SU-DHL-6 (cell line): Measurements from ENCODE around the gene CGA.

ENCODE experiments used
- H2AFZ ChIP-seq: fragments of 200-600 bp; sonication (generic); 2 replicates; pipeline ENCODE4 v1.6.1; 2014; ENCODE audit warnings: low read depth, mild to moderate bottlenecking, moderate library complexity, mixed read lengths, antibody characterized with exemption, low read length; ENCODE audit not compliant: severe bottlenecking
- H3F3A ChIP-seq: fragments of 200-600 bp; shearing (Covaris generic); 2 replicates; pipeline ENCODE4 v1.6.0; 2016; ENCODE audit warnings: antibody characterized with exemption, mild to moderate bottlenecking; ENCODE audit not compliant: insufficient read depth
- H3K27ac ChIP-seq: fragments of 200-600 bp; sonication (generic); 2 replicates; pipeline ENCODE4 v1.5.1; 2016; ENCODE audit warnings: low read depth, mild to moderate bottlenecking, low read length, moderate library complexity, mixed read lengths
- H3K27me3 ChIP-seq: fragments of 200-600 bp; sonication (generic), shearing (Covaris generic); 2 replicates; pipeline ENCODE4 v1.6.0; 2014; ENCODE audit warnings: mild to moderate bottlenecking, low read length
- H3K36me3 ChIP-seq: fragments of 200-600 bp; sonication (generic); 2 replicates; pipeline ENCODE4 v1.6.1; 2014; ENCODE audit warnings: mild to moderate bottlenecking, low read length, mixed read lengths
- H3K4me2 ChIP-seq: fragments of 300-600, 200-600 bp; shearing (Covaris generic), sonication (generic); 2 replicates; pipeline ENCODE4 v1.6.0; 2014; ENCODE audit warnings: low read length, low read depth, mild to moderate bottlenecking; ENCODE audit not compliant: poor library complexity, severe bottlenecking
- H3K4me3 ChIP-seq: fragments of 200-600 bp; sonication (generic); 2 replicates; pipeline ENCODE4 v1.5.1; 2014; ENCODE audit warnings: antibody characterized with exemption, low read length, mild to moderate bottlenecking, mixed read lengths; ENCODE audit not compliant: insufficient read depth, poor library complexity, severe bottlenecking
- H3K79me2 ChIP-seq: fragments of 200-600 bp; sonication (generic); 2 replicates; pipeline ENCODE4 v1.6.1; 2014; ENCODE audit warnings: mild to moderate bottlenecking, low read length, moderate library complexity; ENCODE audit not compliant: insufficient read depth
- H3K9ac ChIP-seq: fragments of 200-600 bp; sonication (generic); 2 replicates; pipeline ENCODE4 v1.7.0; 2014; ENCODE audit warnings: mild to moderate bottlenecking, low read length
- H3K9me2 ChIP-seq: fragments of 200-600 bp; sonication (generic); replicated peaks from 2 replicates; pipeline ENCODE4 v1.6.1; 2014; ENCODE audit warnings: low read length; ENCODE audit not compliant: insufficient read depth
- H3K9me3 ChIP-seq: fragments of 200-600 bp; sonication (generic); 2 replicates; pipeline ENCODE4 v1.6.1; 2014; ENCODE audit warnings: low read length, mixed read lengths; ENCODE audit not compliant: insufficient read depth
- H4K20me1 ChIP-seq: fragments of 200-600 bp; sonication (generic); 2 replicates; pipeline ENCODE4 v1.6.1; 2014; ENCODE audit warnings: low read depth, mild to moderate bottlenecking, antibody characterized with exemption, low read length, moderate library complexity, mixed read lengths
- CTCF ChIP-seq: fragments of 200-600 bp; sonication (generic); IDR thresholded peaks from one replicate; pipeline ENCODE4 v1.5.1; 2017; ENCODE audit warnings: antibody characterized with exemption, mild to moderate bottlenecking, low read length, moderate library complexity; ENCODE audit not compliant: insufficient read depth, poor library complexity, severe bottlenecking
- EZH2phosphoT487 ChIP-seq: fragments of 200-600 bp; sonication (generic), shearing (Covaris generic); conservative IDR thresholded peaks from 2 replicates; pipeline ENCODE4 v1.6.1; 2018; ENCODE audit warnings: mild to moderate bottlenecking, antibody characterized with exemption, low read length, moderate library complexity, mixed read lengths

Gene CGA

GRCh38 chr6:87100216-87100615 is 5.3 kb upstream of the CGA start:
- Histone ChIP-seq H3K4me3 (no peak overlapping the region), H4K20me1 (no peaks in the 10 kb centered on the region), H3K4me2 (no peak overlapping the region), H3K9me3 (no peaks in the 10 kb centered on the region), H3K79me2 (no peaks in the 10 kb centered on the region), H3K36me3 (no peaks in the 10 kb centered on the region), H3K9ac (no peak overlapping the region), H3K9me2 (no peaks in the 10 kb centered on the region), H3F3A (no peaks in the 10 kb centered on the region), H3K27me3 (no peaks in the 10 kb centered on the region), H2AFZ (no peak overlapping the region), H3K27ac (no peak overlapping the region)
- no peak for TF ChIP-seq CTCF
- TF ChIP-seq EZH2phosphoT487: no peak

GRCh38 chr6:87099472-87099871 is 4.6 kb upstream of the CGA start:
- Histone ChIP-seq H3K9ac (no peak overlapping the region), H3K36me3 (no peaks in the 10 kb centered on the region), H3K4me2 (no peak overlapping the region), H3F3A (no peaks in the 10 kb centered on the region), H3K27me3 (no peaks in the 10 kb centered on the region), H3K9me2 (no peaks in the 10 kb centered on the region), H3K27ac (no peak overlapping the region), H3K79me2 (no peaks in the 10 kb centered on the region), H2AFZ (no peak overlapping the region), H3K9me3 (no peaks in the 10 kb centered on the region), H3K4me3 (no peak overlapping the region), H4K20me1 (no peaks in the 10 kb centered on the region)
- TF ChIP-seq CTCF: no peak
- TF ChIP-seq EZH2phosphoT487: no peak

DNA sequence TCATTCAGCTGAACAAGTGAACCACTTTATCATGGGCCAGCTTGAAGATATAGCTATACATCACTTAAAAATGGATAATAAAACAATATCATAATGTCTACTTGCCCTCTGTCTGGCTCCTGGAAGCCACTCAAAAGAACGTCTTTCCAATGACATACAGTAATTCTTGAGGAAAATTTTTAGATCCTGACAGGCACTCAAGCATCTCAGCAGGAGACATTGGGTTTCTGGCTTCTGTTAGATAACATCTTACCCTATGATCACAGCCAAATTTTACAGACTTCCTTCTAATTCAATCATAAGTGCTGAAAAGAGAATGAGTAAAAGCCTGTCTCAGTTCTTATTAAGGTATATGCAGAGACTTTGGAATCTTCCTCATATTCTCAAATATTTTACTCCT is 330 bp downstream of the CGA start:
- Histone ChIP-seq H3K9ac (no peak overlapping the region), H3K4me2 (no peak overlapping the region), H3K9me2 (no peaks in the 10 kb centered on the region), H3K27me3 (no peaks in the 10 kb centered on the region), H2AFZ (no peak overlapping the region), H3K27ac (no peak overlapping the region), H4K20me1 (no peaks in the 10 kb centered on the region), H3F3A (no peaks in the 10 kb centered on the region), H3K36me3 (no peaks in the 10 kb centered on the region), H3K4me3 (no peak overlapping the region), H3K79me2 (no peaks in the 10 kb centered on the region), H3K9me3 (no peaks in the 10 kb centered on the region)
- TF ChIP-seq CTCF: no peak
- TF ChIP-seq EZH2phosphoT487: no peak

DNA sequence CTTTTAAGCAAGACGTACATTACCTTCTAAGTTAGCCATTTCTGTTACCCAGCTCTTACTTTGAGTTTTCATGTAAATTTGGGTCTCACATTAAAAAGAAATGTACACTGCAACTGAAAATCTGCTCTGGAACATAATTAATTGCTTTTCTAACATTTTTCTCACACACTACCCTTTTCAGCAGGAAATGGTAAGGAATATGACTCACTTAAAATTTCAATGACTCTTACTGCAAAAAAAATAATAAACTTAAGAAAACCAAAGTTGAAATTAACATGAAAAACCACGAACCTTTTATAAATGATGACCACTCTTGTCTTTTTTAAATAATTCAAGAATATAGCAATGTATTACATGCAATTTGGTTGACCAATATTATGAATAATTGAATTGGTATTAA is 1.3 kb downstream of the CGA start:
- Histone ChIP-seq H3K9me2 (no peaks in the 10 kb centered on the region), H3K36me3 (no peaks in the 10 kb centered on the region), H3K9me3 (no peaks in the 10 kb centered on the region), H3K27ac (no peak overlapping the region), H3K4me2 (no peak overlapping the region), H3F3A (no peaks in the 10 kb centered on the region), H4K20me1 (no peaks in the 10 kb centered on the region), H3K79me2 (no peaks in the 10 kb centered on the region), H3K4me3 (no peak overlapping the region), H2AFZ (no peak overlapping the region), H3K9ac (no peak overlapping the region), H3K27me3 (no peaks in the 10 kb centered on the region)
- TF ChIP-seq EZH2phosphoT487 (no peak), CTCF (no peak)
